OCI-LY1 (cell line): ENCODE results near the gene ATP2C1.

Source experiments
- CTCF ChIP-seq: fragments of 200-600 bp; sonication (generic), shearing (Covaris generic); IDR thresholded peaks from 2 replicates; pipeline ENCODE4 v1.5.1; 2017; ENCODE audit warnings: mild to moderate bottlenecking, antibody characterized with exemption, low read length, moderate library complexity, mixed read lengths
- EZH2 ChIP-seq: fragments of 200-600 bp; sonication (generic), shearing (Covaris generic); IDR thresholded peaks from 2 replicates; pipeline ENCODE4 v1.8.0; 2017; ENCODE audit warnings: borderline replicate concordance, mixed run types, mild to moderate bottlenecking, antibody characterized with exemption, low read length, moderate library complexity, mixed read lengths

DNA sequence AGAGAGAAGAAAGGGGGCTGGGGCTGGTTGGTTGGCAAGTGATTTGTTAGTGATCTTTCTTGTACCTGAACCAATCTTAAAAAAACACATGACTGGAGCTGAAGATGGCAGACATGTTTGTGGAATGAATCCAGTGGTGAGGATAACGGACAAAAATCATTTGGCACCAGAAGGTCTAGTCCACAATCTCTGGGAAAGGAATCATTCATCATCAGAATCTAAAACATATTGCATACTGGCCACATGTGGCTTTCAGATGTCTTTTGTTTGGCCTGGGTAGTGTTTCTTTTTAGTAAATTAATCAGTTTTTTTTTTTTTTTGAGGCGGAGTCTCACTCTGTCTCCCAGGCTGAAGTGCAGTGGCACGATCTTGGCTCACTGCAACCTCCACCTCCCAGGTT is 137.8 kb downstream of the ATP2C1 start:
- TF ChIP-seq CTCF (no peak), EZH2 (no peak)
